SU-DHL-6 (cell line): Measurements from ENCODE around the gene LOXL4.

ENCODE experiments used
- H2AFZ ChIP-seq: fragments of 200-600 bp; sonication (generic); 2 replicates; pipeline ENCODE4 v1.6.1; 2014; ENCODE audit warnings: low read depth, mild to moderate bottlenecking, moderate library complexity, mixed read lengths, antibody characterized with exemption, low read length; ENCODE audit not compliant: severe bottlenecking
- H3F3A ChIP-seq: fragments of 200-600 bp; shearing (Covaris generic); 2 replicates; pipeline ENCODE4 v1.6.0; 2016; ENCODE audit warnings: antibody characterized with exemption, mild to moderate bottlenecking; ENCODE audit not compliant: insufficient read depth
- H3K27ac ChIP-seq: fragments of 200-600 bp; sonication (generic); 2 replicates; pipeline ENCODE4 v1.5.1; 2016; ENCODE audit warnings: low read depth, mild to moderate bottlenecking, low read length, moderate library complexity, mixed read lengths
- H3K27me3 ChIP-seq: fragments of 200-600 bp; sonication (generic), shearing (Covaris generic); 2 replicates; pipeline ENCODE4 v1.6.0; 2014; ENCODE audit warnings: mild to moderate bottlenecking, low read length
- H3K36me3 ChIP-seq: fragments of 200-600 bp; sonication (generic); 2 replicates; pipeline ENCODE4 v1.6.1; 2014; ENCODE audit warnings: mild to moderate bottlenecking, low read length, mixed read lengths
- H3K4me2 ChIP-seq: fragments of 300-600, 200-600 bp; shearing (Covaris generic), sonication (generic); 2 replicates; pipeline ENCODE4 v1.6.0; 2014; ENCODE audit warnings: low read length, low read depth, mild to moderate bottlenecking; ENCODE audit not compliant: poor library complexity, severe bottlenecking
- H3K4me3 ChIP-seq: fragments of 200-600 bp; sonication (generic); 2 replicates; pipeline ENCODE4 v1.5.1; 2014; ENCODE audit warnings: antibody characterized with exemption, low read length, mild to moderate bottlenecking, mixed read lengths; ENCODE audit not compliant: insufficient read depth, poor library complexity, severe bottlenecking
- H3K79me2 ChIP-seq: fragments of 200-600 bp; sonication (generic); 2 replicates; pipeline ENCODE4 v1.6.1; 2014; ENCODE audit warnings: mild to moderate bottlenecking, low read length, moderate library complexity; ENCODE audit not compliant: insufficient read depth
- H3K9ac ChIP-seq: fragments of 200-600 bp; sonication (generic); 2 replicates; pipeline ENCODE4 v1.7.0; 2014; ENCODE audit warnings: mild to moderate bottlenecking, low read length
- H3K9me2 ChIP-seq: fragments of 200-600 bp; sonication (generic); replicated peaks from 2 replicates; pipeline ENCODE4 v1.6.1; 2014; ENCODE audit warnings: low read length; ENCODE audit not compliant: insufficient read depth
- H3K9me3 ChIP-seq: fragments of 200-600 bp; sonication (generic); 2 replicates; pipeline ENCODE4 v1.6.1; 2014; ENCODE audit warnings: low read length, mixed read lengths; ENCODE audit not compliant: insufficient read depth
- H4K20me1 ChIP-seq: fragments of 200-600 bp; sonication (generic); 2 replicates; pipeline ENCODE4 v1.6.1; 2014; ENCODE audit warnings: low read depth, mild to moderate bottlenecking, antibody characterized with exemption, low read length, moderate library complexity, mixed read lengths
- EZH2phosphoT487 ChIP-seq: fragments of 200-600 bp; sonication (generic), shearing (Covaris generic); conservative IDR thresholded peaks from 2 replicates; pipeline ENCODE4 v1.6.1; 2018; ENCODE audit warnings: mild to moderate bottlenecking, antibody characterized with exemption, low read length, moderate library complexity, mixed read lengths
- TF ChIP-seq, protein P1 (sequence below): fragments of 200-600 bp; sonication (generic); IDR thresholded peaks from one replicate; pipeline ENCODE4 v1.5.1; 2017; ENCODE audit warnings: antibody characterized with exemption, mild to moderate bottlenecking, low read length, moderate library complexity; ENCODE audit not compliant: insufficient read depth, poor library complexity, severe bottlenecking

The LOXL4 gene

DNA sequence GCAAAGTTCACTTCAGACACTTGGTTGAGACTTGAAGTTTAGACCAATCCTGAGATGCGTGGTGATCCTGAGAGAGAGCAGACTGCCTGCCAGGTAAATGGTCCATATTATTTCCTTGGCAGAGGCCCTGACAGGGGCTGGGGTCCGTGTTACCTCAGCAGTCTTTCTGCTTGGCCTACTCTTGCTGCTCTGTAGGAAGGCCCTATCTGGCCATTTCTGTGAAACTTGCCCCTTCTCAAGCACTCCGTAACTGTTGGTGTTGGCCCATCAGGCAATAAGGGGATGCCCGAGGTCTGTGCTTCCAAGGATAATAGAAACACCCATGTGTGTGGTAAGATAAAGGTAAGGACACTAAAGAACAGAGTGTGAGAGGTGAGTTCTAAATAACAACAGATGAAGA, 20.0 kb downstream of the LOXL4 start:
- H3K36me3 ChIP-seq, result peaks cover 33% of the 10 kb centered on the region
- TF ChIP-seq, protein P1, sequence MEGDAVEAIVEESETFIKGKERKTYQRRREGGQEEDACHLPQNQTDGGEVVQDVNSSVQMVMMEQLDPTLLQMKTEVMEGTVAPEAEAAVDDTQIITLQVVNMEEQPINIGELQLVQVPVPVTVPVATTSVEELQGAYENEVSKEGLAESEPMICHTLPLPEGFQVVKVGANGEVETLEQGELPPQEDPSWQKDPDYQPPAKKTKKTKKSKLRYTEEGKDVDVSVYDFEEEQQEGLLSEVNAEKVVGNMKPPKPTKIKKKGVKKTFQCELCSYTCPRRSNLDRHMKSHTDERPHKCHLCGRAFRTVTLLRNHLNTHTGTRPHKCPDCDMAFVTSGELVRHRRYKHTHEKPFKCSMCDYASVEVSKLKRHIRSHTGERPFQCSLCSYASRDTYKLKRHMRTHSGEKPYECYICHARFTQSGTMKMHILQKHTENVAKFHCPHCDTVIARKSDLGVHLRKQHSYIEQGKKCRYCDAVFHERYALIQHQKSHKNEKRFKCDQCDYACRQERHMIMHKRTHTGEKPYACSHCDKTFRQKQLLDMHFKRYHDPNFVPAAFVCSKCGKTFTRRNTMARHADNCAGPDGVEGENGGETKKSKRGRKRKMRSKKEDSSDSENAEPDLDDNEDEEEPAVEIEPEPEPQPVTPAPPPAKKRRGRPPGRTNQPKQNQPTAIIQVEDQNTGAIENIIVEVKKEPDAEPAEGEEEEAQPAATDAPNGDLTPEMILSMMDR, result no peak
- no peak for TF ChIP-seq EZH2phosphoT487

DNA sequence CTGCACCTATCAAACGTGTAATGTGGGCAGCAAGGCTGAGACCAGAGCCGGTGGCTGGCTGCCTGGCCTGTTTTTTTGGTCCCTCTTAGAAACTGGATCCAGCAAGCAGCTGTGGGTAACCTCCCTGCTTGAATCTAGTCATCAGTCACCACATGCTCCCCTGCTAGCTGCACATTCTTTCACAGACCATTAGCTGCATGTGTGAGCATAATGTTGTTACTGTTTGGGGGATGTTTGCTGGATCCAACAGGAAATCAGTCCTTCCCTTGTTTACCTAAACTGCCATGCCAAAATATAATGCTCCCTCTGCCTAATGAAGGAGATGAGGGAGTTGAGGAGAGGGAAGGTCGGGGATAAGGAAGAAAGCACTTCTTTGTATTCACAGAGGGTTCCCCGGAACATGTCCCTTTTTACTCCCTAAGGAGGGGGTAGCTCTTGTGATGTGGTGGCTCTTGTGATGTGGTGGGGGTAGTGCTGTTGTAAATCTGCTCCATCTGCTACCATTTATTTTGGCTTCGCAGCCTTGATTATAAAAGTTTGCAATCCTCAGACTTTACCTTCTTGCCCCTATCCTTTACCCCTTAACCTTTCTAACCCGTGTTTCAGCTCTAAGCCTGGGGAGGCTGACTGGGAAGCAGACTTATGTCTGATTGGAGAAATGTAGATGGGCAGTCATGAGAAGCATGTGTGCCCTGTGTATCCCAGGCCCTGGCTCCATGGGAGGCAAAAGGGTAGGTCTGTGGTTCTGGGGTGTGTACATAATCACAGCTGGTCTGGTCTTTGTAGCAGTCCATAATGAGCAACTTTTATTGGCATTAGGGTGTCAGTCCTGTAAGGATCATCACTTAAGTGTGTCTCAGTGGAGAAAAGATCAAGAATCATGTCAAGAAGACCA, 20.8 kb downstream of the LOXL4 start:
- no peak overlapping the region for H3K4me3 ChIP-seq
- no peaks in the 10 kb centered on the region for H4K20me1 ChIP-seq
- peaks cover 33% of the 10 kb centered on the region for H3K36me3 ChIP-seq
- no peaks in the 10 kb centered on the region for H3K27me3 ChIP-seq
- H3K9me3 ChIP-seq, result no peaks in the 10 kb centered on the region
- H2AFZ ChIP-seq, result no peak overlapping the region
- H3K9me2 ChIP-seq, result no peaks in the 10 kb centered on the region
- TF ChIP-seq EZH2phosphoT487, result no peak
- TF ChIP-seq, protein P1, result no peak
- H3F3A ChIP-seq, result no peaks in the 10 kb centered on the region
- H3K9ac ChIP-seq, result no peak overlapping the region
- no peak overlapping the region for H3K4me2 ChIP-seq
- no peaks in the 10 kb centered on the region for H3K79me2 ChIP-seq
- no peak overlapping the region for H3K27ac ChIP-seq

More for the DNA sequence above, 20.0 kb downstream of the LOXL4 start:
- no peaks in the 10 kb centered on the region for H3K9me3 ChIP-seq
- H3K9me2 ChIP-seq, result no peaks in the 10 kb centered on the region
- no peak overlapping the region for H3K4me3 ChIP-seq
- H3K4me2 ChIP-seq, result no peak overlapping the region
- no peak overlapping the region for H3K27ac ChIP-seq
- H3K27me3 ChIP-seq, result no peaks in the 10 kb centered on the region
- H3K9ac ChIP-seq, result no peak overlapping the region
- H3F3A ChIP-seq, result no peaks in the 10 kb centered on the region
- H4K20me1 ChIP-seq, result no peaks in the 10 kb centered on the region
- H3K79me2 ChIP-seq, result no peaks in the 10 kb centered on the region
- H2AFZ ChIP-seq, result no peak overlapping the region

DNA sequence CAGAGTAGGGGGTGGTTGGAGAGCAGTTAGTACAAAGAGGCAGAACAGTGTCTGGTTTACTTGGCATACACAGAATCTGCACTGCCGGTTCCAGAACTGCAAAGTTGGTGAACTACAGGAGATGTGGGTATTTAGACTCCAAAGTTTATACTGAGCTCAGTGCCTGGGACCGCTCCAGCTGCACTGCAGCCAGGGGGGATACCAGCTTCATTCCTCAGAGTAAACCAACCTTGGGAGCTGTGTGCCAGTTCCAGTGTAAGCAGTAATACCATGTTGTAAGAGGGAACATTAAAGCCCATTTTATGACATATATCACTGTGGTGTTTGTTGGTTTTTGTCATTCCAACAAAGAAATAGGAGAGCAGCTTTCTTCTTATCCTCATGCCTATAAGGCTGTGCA, 23.4 kb downstream of the LOXL4 start:
- TF ChIP-seq, protein P1, result no peak
- TF ChIP-seq EZH2phosphoT487, result no peak
- H3K27ac ChIP-seq, result no peak overlapping the region
- H3K79me2 ChIP-seq, result no peaks in the 10 kb centered on the region
- no peak overlapping the region for H3K9ac ChIP-seq
- H3F3A ChIP-seq, result no peaks in the 10 kb centered on the region; the same call in 1 of the 2 replicates
- no peaks in the 10 kb centered on the region for H3K9me3 ChIP-seq
- no peak overlapping the region for H3K4me3 ChIP-seq
- H4K20me1 ChIP-seq, result no peaks in the 10 kb centered on the region
- peaks cover 44% of the 10 kb centered on the region for H3K36me3 ChIP-seq
- no peaks in the 10 kb centered on the region for H3K27me3 ChIP-seq
- no peak overlapping the region for H3K4me2 ChIP-seq
- no peak overlapping the region for H2AFZ ChIP-seq
- H3K9me2 ChIP-seq, result no peaks in the 10 kb centered on the region
